NCI-H69 (cell line): Measurements from ENCODE around the gene EDN2.
A peak's percentile ranks its signal among the peaks of the same experiment; 100 is the strongest.

Experiments used
- DNase-seq: peaks from one replicate; lab custom pipeline; 2025; lab: John Stamatoyannopoulos, UW

Gene EDN2

GRCh38 chr1:41483001-41483850 lies 1.3 kb downstream of the EDN2 start:
- peak; percentile 85 for DNase-seq

GRCh38 chr1:41482001-41482765 lies 2.3 kb downstream of the EDN2 start:
- DNase-seq, result peak; percentile 93

GRCh38 chr1:41481109-41481775 lies 3.2 kb downstream of the EDN2 start:
- DNase-seq, result peak; percentile 87

- no peak for DNase-seq
These were observed 4.0 kb downstream of the EDN2 start for GRCh38 chr1:41480204-41481108.

- no peak for DNase-seq
These were observed 4.7 kb downstream of the EDN2 start for GRCh38 chr1:41479808-41480160.

GRCh38 chr1:41479000-41479807 lies 5.3 kb downstream of the EDN2 start:
- DNase-seq, result no peak

- no peak for DNase-seq
These were observed 6.2 kb downstream of the EDN2 start for GRCh38 chr1:41478118-41478748.

- DNase-seq, result peak; percentile 70
These were observed 7.6 kb downstream of the EDN2 start for GRCh38 chr1:41476807-41477361.

- no peak for DNase-seq
These were observed 8.5 kb downstream of the EDN2 start for GRCh38 chr1:41475859-41476567.

- DNase-seq, result no peak
These were observed 9.1 kb downstream of the EDN2 start for GRCh38 chr1:41475346-41475745.

GRCh38 chr1:41474490-41475271 lies 9.8 kb downstream of the EDN2 start:
- DNase-seq, result no peak

GRCh38 chr1:41473738-41474362 lies 10.6 kb downstream of the EDN2 start:
- no peak for DNase-seq

GRCh38 chr1:41471658-41472057 lies 12.8 kb downstream of the EDN2 start:
- DNase-seq, result no peak

- peak; percentile 87 for DNase-seq
These were observed 14.8 kb downstream of the EDN2 start for GRCh38 chr1:41469706-41470105.

- DNase-seq, result no peak
These were observed 16.2 kb downstream of the EDN2 start for GRCh38 chr1:41468122-41468762.

- DNase-seq, result peak; percentile 50
These were observed 16.8 kb downstream of the EDN2 start for GRCh38 chr1:41467673-41468072.

GRCh38 chr1:41466146-41466545 lies 18.3 kb downstream of the EDN2 start:
- no peak for DNase-seq

- DNase-seq, result no peak
These were observed 18.7 kb downstream of the EDN2 start for GRCh38 chr1:41465741-41466140.
